Endothelial cell of umbilical vein (primary cell): ENCODE measurements around the gene AXDND1. TPM values are rescaled to one million over a fixed set of nuclear protein-coding genes. Genes with fewer than 3 reads are reported as not detected.

ENCODE experiments used
- BruUV-seq: library from RNA; stranded (reverse); fragments of 400-500 nt; replicated peaks from 2 replicates; lab custom pipeline; 2021; lab: Mats Ljungman, UMichigan
- CTCF ChIA-PET: fragments of 300-600, 350-600 bp; sonication (Branson Sonifier 250); formaldehyde crosslinking; loops from one replicate; lab custom pipeline; 2021; ENCODE audit warnings: antibody characterized with exemption, inconsistent platforms; lab: Charles Lee
- POLR2A ChIA-PET: fragments of 300-600, 350-600 bp; sonication (Branson Sonifier 250); formaldehyde crosslinking; loops from one replicate; lab custom pipeline; 2021; ENCODE audit warnings: antibody characterized with exemption, inconsistent platforms; lab: Charles Lee
- DNase-seq: peaks from one replicate; pipeline ENCODE4 v3.0.0-alpha.2; 2011; ENCODE audit warnings: low read depth, low spot score
- FAIRE-seq: peaks from 2 replicates; lab custom pipeline; 2011; peaks lifted over from hg19 to GRCh38; lab: Jason Lieb, UNC
- H2AFZ ChIP-seq: 2 replicates; pipeline ENCODE4 v1.6.0; 2012; ENCODE audit warnings: low read depth, low read length, control low read depth, inconsistent platforms
- H3K27ac ChIP-seq: 2 replicates; pipeline ENCODE4 v1.5.1; 2011; ENCODE audit warnings: low read depth, mild to moderate bottlenecking, control low read depth, low read length, moderate library complexity; ENCODE audit not compliant: insufficient read depth
- H3K27me3 ChIP-seq, 2 experiments: 2 replicates each; pipeline versions ENCODE4 v1.6.0 to v1.6.1; 2011; ENCODE audit warnings: low read length in 2 of 2, mixed read lengths in 1 of 2; ENCODE audit not compliant: control insufficient read depth in 2 of 2, insufficient read depth in 2 of 2
- H3K36me3 ChIP-seq, 2 experiments: 2 replicates in 1 of 2; 3 replicates in 1 of 2; pipeline ENCODE4 v1.5.1; 2011; ENCODE audit warnings: low read length in 2 of 2, mild to moderate bottlenecking in 1 of 2, moderate library complexity in 1 of 2; ENCODE audit not compliant: control insufficient read depth in 2 of 2, insufficient read depth in 2 of 2; ENCODE audit errors: extremely low read depth in 1 of 2
- H3K4me1 ChIP-seq: 3 replicates; pipeline ENCODE4 v1.5.1; 2011; ENCODE audit warnings: mild to moderate bottlenecking, low read length; ENCODE audit not compliant: control insufficient read depth, insufficient read depth; ENCODE audit errors: extremely low read depth
- H3K4me2 ChIP-seq: 2 replicates; pipeline ENCODE4 v1.6.1; 2011; ENCODE audit warnings: low read length, control low read depth, mixed read lengths; ENCODE audit not compliant: insufficient read depth
- H3K4me3 ChIP-seq, 3 experiments: fragments of 200-600 bp in 1 of 3; sonication (generic), shearing (Covaris generic) in 1 of 3; replicated peaks in 1 of 3; 2 replicates each; pipeline ENCODE4 v1.5.1; 2011 to 2016; ENCODE audit warnings: control low read depth in 3 of 3, low read length in 3 of 3, mild to moderate bottlenecking in 2 of 3, inconsistent platforms in 1 of 3, low read depth in 1 of 3, moderate library complexity in 1 of 3; ENCODE audit not compliant: insufficient read depth in 1 of 3
- H3K79me2 ChIP-seq: 2 replicates; pipeline ENCODE4 v1.6.0; 2012; ENCODE audit warnings: low read length, inconsistent platforms; ENCODE audit not compliant: control insufficient read depth, insufficient read depth
- H3K9ac ChIP-seq: replicated peaks from 2 replicates; pipeline ENCODE3; 2011; ENCODE audit warnings: low read length, control low read depth; ENCODE audit not compliant: insufficient read depth; ENCODE audit errors: extremely low read depth
- H3K9me1 ChIP-seq: replicated peaks from 3 replicates; pipeline ENCODE4 v1.6.0; 2011; ENCODE audit warnings: mild to moderate bottlenecking, low read length; ENCODE audit not compliant: control insufficient read depth, insufficient read depth; ENCODE audit errors: extremely low read depth
- H3K9me3 ChIP-seq: replicated peaks from 2 replicates; pipeline ENCODE4 v1.5.1; 2012; ENCODE audit warnings: low read length, inconsistent platforms; ENCODE audit not compliant: control insufficient read depth, insufficient read depth
- H4K20me1 ChIP-seq: replicated peaks from 2 replicates; pipeline ENCODE3; 2011; ENCODE audit warnings: mild to moderate bottlenecking, low read length; ENCODE audit not compliant: control insufficient read depth, insufficient read depth; ENCODE audit errors: extremely low read depth
- CTCF ChIP-seq, 2 donors: IDR thresholded peaks; 1 replicate in 1 of 2; 2 replicates in 1 of 2; pipeline ENCODE4 v1.5.1; 2011; ENCODE audit warnings: low read length in 2 of 2, mild to moderate bottlenecking in 2 of 2, moderate library complexity in 2 of 2, control low read depth in 1 of 2, inconsistent platforms in 1 of 2, low read depth in 1 of 2; ENCODE audit not compliant: insufficient read depth in 1 of 2; ENCODE audit errors: extremely low read depth in 1 of 2
- EZH2 ChIP-seq: IDR thresholded peaks from 2 replicates; pipeline ENCODE4 v1.6.1; 2012; ENCODE audit warnings: borderline replicate concordance, low read depth, mild to moderate bottlenecking, moderate library complexity, low read length, inconsistent platforms; ENCODE audit not compliant: severe bottlenecking
- FOS ChIP-seq: IDR thresholded peaks from 2 replicates; pipeline ENCODE4 v1.6.1; 2011; ENCODE audit warnings: mild to moderate bottlenecking, low read length, moderate library complexity, borderline replicate concordance; ENCODE audit not compliant: insufficient read depth
- JUN ChIP-seq: IDR thresholded peaks from 2 replicates; pipeline ENCODE4 v1.6.1; 2011; ENCODE audit warnings: borderline replicate concordance, low read depth; ENCODE audit not compliant: insufficient read length, insufficient read depth
- MAX ChIP-seq: IDR thresholded peaks from 2 replicates; pipeline ENCODE4 v1.6.1; 2011; ENCODE audit not compliant: insufficient read depth, insufficient read length
- MYC ChIP-seq: IDR thresholded peaks from one replicate; pipeline ENCODE4 v1.6.1; 2011; ENCODE audit warnings: mild to moderate bottlenecking, low read depth, low read length
- POLR2A ChIP-seq: IDR thresholded peaks from 2 replicates; pipeline ENCODE4 v1.6.1; 2012; ENCODE audit warnings: low read depth, mild to moderate bottlenecking, control low read depth, low read length
- POLR2AphosphoS5 ChIP-seq: IDR thresholded peaks from 2 replicates; pipeline ENCODE4 v1.6.1; 2012; ENCODE audit warnings: low read depth, mild to moderate bottlenecking, control low read depth, low read length, moderate library complexity; ENCODE audit not compliant: insufficient read depth
- dilution Hi-C: fragments of 300-500 bp; cut with MboI; formaldehyde crosslinking; loops from one replicate; pipeline ENCODE4 v1.15.0; 2019; ENCODE audit warnings: low sequenced_read_pairs; ENCODE audit not compliant: extremely low pct_ligation_motif_present
- intact Hi-C: fragments of 100-400 bp; cut with micrococcal nuclease; formaldehyde crosslinking; loops from one replicate; pipeline ENCODE4 v1.10.0; 2022
- polyA plus RNA-seq, 4 experiments: library from polyadenylated mRNA; depleted of rRNA in 3 of 4; stranded (reverse) in 3 of 4; unstranded in 1 of 4; fragments of >200 nt; gene quantifications; 2 replicates each; pipeline versions ENCODE4 v1.2.1 to v1.2.3, GENCODE V29; 2011 to 2012; ENCODE audit warnings: missing spikeins in 1 of 4
- total RNA-seq: library from RNA; stranded (reverse); gene quantifications from 2 replicates; pipeline ENCODE4 v1.2.3, GENCODE V29; 2021

Gene AXDND1
- total and polyA plus RNA-seq, 2 donors (not counting 3 experiments of a cell fraction or from before 2014, with no cell fraction given) = 0.17 TPM; not detected in 1

- Histone ChIP-seq H3K9me1 (no peaks in the 10 kb centered on the region), H3K27ac (no peak overlapping the region), H3K79me2 (no peaks in the 10 kb centered on the region), H3K36me3 (no peaks in the 10 kb centered on the region), H3K9ac (no peak overlapping the region), H2AFZ (no peak overlapping the region), H3K4me3 (no peak overlapping the region), H3K4me2 (no peak overlapping the region), H4K20me1 (no peaks in the 10 kb centered on the region), H3K27me3 (no peaks in the 10 kb centered on the region), H3K4me1 (no peaks in the 10 kb centered on the region), H3K9me3 (no peaks in the 10 kb centered on the region)
- TF ChIP-seq EZH2 (no peak), MYC (no peak), POLR2A (no peak), MAX (no peak), FOS (no peak), JUN (no peak), POLR2AphosphoS5 (no peak)
- FAIRE-seq (no peak), DNase-seq (no peak)
- BruUV-seq = no TSS peak
- dilution Hi-C loops (no loop called here), intact Hi-C loops (no loop called here)
- POLR2A ChIA-PET = no interaction called here
- CTCF ChIA-PET = no interaction called here
These were observed 79.8 kb downstream of the AXDND1 start for GRCh38 chr1:179445593-179445992.

GRCh38 chr1:179447489-179447888, 81.7 kb downstream of the AXDND1 start:
- no peaks in the 10 kb centered on the region for H3K27me3 ChIP-seq
- no TSS peak for BruUV-seq
- H3K4me2 ChIP-seq = no peak overlapping the region
- H3K9ac ChIP-seq = no peak overlapping the region
- CTCF ChIA-PET = interaction anchor here (0.6 to 1.9 kb wide), 6 partner anchors 8 to 368 kb away, joined by 3 to 24 read pairs (median 4); partner anchors contain the start of gene SOAT1
- no peaks in the 10 kb centered on the region for H4K20me1 ChIP-seq
- no peaks in the 10 kb centered on the region for H3K9me3 ChIP-seq
- H3K9me1 ChIP-seq = no peaks in the 10 kb centered on the region
- intact Hi-C loops = no loop called here
- POLR2A ChIA-PET = no interaction called here
- no peaks in the 10 kb centered on the region for H3K36me3 ChIP-seq
- no peak overlapping the region for H2AFZ ChIP-seq
- no peaks in the 10 kb centered on the region for H3K79me2 ChIP-seq
- FAIRE-seq (no peak), DNase-seq (peak; percentile 4)
- dilution Hi-C loops = no loop called here
- no peak overlapping the region for H3K4me3 ChIP-seq
- no peak overlapping the region for H3K27ac ChIP-seq
- no peaks in the 10 kb centered on the region for H3K4me1 ChIP-seq
- TF ChIP-seq EZH2 = no peak
- TF ChIP-seq CTCF (IDR thresholded peaks at IDR 0.05; ENCODE audit: extremely low read depth in 1 of 2, insufficient read depth in 1 of 2, low read depth in 1 of 2, low read length in 2 of 2) = peak in 1 of 2 donors; percentile 28
